ENCODE results near the gene KLRC3.
"Not testable (repeated sequence)": the region's sequence is repeated elsewhere in the genome, so short reads cannot be mapped to it uniquely, and the experiment has no call there.

DNA sequence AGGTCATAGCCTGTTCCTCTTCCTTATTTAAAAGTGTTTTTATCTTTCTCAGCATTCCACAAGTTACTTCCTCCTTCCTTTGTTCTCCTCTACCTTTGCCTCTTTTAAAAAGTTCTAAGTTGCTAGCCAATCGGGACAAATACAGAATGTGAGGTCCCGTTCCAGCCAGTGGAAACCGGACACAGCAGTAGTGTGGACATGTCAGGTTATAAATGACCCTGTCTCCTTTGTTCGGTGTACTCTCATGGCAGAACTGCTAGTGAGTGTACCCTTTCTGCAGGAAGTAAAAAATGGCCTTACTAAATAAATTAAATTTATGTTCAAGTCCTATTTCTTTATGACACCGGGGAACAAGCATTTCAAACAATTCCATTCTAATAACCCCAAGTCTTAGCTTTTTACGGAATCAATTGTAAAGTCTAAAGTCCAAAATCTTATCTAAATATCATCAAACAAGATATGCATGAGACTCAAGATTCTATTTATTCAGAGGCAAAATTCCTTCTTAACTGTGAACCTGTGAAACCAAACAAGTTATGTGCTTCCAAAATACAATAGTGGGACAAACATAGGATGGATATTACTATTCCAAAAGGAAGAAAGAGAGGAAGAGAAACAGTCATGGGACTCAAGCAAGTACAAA lies 48.4 kb downstream of the KLRC3 start:
- TF ChIP-seq, protein P1, sequence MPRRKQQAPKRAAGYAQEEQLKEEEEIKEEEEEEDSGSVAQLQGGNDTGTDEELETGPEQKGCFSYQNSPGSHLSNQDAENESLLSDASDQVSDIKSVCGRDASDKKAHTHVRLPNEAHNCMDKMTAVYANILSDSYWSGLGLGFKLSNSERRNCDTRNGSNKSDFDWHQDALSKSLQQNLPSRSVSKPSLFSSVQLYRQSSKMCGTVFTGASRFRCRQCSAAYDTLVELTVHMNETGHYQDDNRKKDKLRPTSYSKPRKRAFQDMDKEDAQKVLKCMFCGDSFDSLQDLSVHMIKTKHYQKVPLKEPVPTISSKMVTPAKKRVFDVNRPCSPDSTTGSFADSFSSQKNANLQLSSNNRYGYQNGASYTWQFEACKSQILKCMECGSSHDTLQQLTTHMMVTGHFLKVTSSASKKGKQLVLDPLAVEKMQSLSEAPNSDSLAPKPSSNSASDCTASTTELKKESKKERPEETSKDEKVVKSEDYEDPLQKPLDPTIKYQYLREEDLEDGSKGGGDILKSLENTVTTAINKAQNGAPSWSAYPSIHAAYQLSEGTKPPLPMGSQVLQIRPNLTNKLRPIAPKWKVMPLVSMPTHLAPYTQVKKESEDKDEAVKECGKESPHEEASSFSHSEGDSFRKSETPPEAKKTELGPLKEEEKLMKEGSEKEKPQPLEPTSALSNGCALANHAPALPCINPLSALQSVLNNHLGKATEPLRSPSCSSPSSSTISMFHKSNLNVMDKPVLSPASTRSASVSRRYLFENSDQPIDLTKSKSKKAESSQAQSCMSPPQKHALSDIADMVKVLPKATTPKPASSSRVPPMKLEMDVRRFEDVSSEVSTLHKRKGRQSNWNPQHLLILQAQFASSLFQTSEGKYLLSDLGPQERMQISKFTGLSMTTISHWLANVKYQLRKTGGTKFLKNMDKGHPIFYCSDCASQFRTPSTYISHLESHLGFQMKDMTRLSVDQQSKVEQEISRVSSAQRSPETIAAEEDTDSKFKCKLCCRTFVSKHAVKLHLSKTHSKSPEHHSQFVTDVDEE (CRISPR knock-in tag; IDR thresholded peaks at IDR 0.05), result not testable (repeated sequence)
- not testable (repeated sequence) for TF ChIP-seq TOX (CRISPR knock-in tag; IDR thresholded peaks at IDR 0.05; ENCODE audit: borderline replicate concordance); ZFP3 (CRISPR knock-in tag; IDR thresholded peaks at IDR 0.05); ISL1 (CRISPR knock-in tag; IDR thresholded peaks at IDR 0.05)

All from SK-N-SH treated with all-trans-retinoic acid at 6 μM for 48 hours (cell line).